Endothelial cell of umbilical vein (primary cell): ENCODE measurements around the gene TSPAN14.

Source experiments
- CTCF ChIP-seq, 2 donors: IDR thresholded peaks; 1 replicate in 1 of 2; 2 replicates in 1 of 2; pipeline ENCODE4 v1.5.1; 2011; ENCODE audit warnings: low read length in 2 of 2, mild to moderate bottlenecking in 2 of 2, moderate library complexity in 2 of 2, control low read depth in 1 of 2, inconsistent platforms in 1 of 2, low read depth in 1 of 2; ENCODE audit not compliant: insufficient read depth in 1 of 2; ENCODE audit errors: extremely low read depth in 1 of 2
- EZH2 ChIP-seq: IDR thresholded peaks from 2 replicates; pipeline ENCODE4 v1.6.1; 2012; ENCODE audit warnings: borderline replicate concordance, low read depth, mild to moderate bottlenecking, moderate library complexity, low read length, inconsistent platforms; ENCODE audit not compliant: severe bottlenecking
- POLR2A ChIP-seq: IDR thresholded peaks from 2 replicates; pipeline ENCODE4 v1.6.1; 2012; ENCODE audit warnings: low read depth, mild to moderate bottlenecking, control low read depth, low read length
- POLR2AphosphoS5 ChIP-seq: IDR thresholded peaks from 2 replicates; pipeline ENCODE4 v1.6.1; 2012; ENCODE audit warnings: low read depth, mild to moderate bottlenecking, control low read depth, low read length, moderate library complexity; ENCODE audit not compliant: insufficient read depth
- TF ChIP-seq, protein P1 (sequence below): IDR thresholded peaks from 2 replicates; pipeline ENCODE4 v1.6.1; 2011; ENCODE audit not compliant: insufficient read depth, insufficient read length

GRCh38 chr10:80526742-80527141 is 72.6 kb downstream of the TSPAN14 start:
- TF ChIP-seq POLR2A = no peak
- no peak for TF ChIP-seq EZH2
- no peak for TF ChIP-seq POLR2AphosphoS5
- TF ChIP-seq CTCF (IDR thresholded peaks at IDR 0.05; ENCODE audit: extremely low read depth in 1 of 2, insufficient read depth in 1 of 2, low read depth in 1 of 2, low read length in 2 of 2) = no peak
- TF ChIP-seq, protein P1, sequence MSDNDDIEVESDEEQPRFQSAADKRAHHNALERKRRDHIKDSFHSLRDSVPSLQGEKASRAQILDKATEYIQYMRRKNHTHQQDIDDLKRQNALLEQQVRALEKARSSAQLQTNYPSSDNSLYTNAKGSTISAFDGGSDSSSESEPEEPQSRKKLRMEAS = no peak
